Suprapubic skin (tissue), 3 donors: Measurements from ENCODE around the gene TBCEL.

Experiments used
- CTCF ChIP-seq, 2 donors: fragments of 200-600 bp in 1 of 2; fragments of 450-650 bp in 1 of 2; sonication (generic) in 1 of 2; IDR thresholded peaks; one replicate each; pipeline ENCODE4 v1.5.1; 2016 to 2019; ENCODE audit warnings: antibody characterized with exemption in 2 of 2, mild to moderate bottlenecking in 1 of 2, moderate library complexity in 1 of 2
- EP300 ChIP-seq: sonication (generic); formaldehyde crosslinking; IDR thresholded peaks from one replicate; pipeline ENCODE4 v1.6.1; 2017; ENCODE audit warnings: antibody characterized with exemption

- TF ChIP-seq CTCF (IDR thresholded peaks at IDR 0.05): no peak
- no peak for TF ChIP-seq EP300
Observed at GRCh38 chr11:121031167-121031566, 7.3 kb downstream of the TBCEL start.
